ENCODE measurements around the gene RPRD2.
A peak's percentile ranks its signal among the peaks of the same experiment; 100 is the strongest.

GRCh38 chr1:150363426-150364230 lies at the start of gene RPRD2:
- TF ChIP-seq POLR2A (IDR thresholded peaks at IDR 0.05) (peak in 1 of 2 donors; percentile 81), CTCF (IDR thresholded peaks at IDR 0.05) (peak in 1 of 6 experiments; percentile 20)
